ENCODE data around the gene ANKS1B.

DNA sequence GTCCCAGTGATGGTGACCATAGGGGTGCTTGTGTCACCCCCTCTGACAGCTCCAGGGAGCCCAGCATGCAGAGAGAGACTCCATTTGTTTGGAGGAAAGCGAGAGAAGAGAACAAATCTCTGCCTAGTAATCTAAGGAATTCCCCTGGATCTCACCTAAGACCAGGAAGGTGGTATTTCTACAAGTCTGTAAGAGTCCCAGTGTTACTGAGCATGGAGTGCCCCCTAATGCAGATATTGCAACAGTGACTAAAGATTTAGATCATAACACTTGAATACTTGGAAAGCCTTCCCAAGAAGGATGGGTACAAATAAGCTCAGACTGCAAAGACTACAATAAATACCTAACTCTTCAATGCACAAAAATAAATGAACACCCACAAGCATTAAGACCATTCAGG lies 697.6 kb downstream of the ANKS1B start:
- TF ChIP-seq, protein P1, sequence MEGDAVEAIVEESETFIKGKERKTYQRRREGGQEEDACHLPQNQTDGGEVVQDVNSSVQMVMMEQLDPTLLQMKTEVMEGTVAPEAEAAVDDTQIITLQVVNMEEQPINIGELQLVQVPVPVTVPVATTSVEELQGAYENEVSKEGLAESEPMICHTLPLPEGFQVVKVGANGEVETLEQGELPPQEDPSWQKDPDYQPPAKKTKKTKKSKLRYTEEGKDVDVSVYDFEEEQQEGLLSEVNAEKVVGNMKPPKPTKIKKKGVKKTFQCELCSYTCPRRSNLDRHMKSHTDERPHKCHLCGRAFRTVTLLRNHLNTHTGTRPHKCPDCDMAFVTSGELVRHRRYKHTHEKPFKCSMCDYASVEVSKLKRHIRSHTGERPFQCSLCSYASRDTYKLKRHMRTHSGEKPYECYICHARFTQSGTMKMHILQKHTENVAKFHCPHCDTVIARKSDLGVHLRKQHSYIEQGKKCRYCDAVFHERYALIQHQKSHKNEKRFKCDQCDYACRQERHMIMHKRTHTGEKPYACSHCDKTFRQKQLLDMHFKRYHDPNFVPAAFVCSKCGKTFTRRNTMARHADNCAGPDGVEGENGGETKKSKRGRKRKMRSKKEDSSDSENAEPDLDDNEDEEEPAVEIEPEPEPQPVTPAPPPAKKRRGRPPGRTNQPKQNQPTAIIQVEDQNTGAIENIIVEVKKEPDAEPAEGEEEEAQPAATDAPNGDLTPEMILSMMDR (IDR thresholded peaks at IDR 0.05): no peak
- TF ChIP-seq POLR2A (IDR thresholded peaks at IDR 0.05): no peak
